Common myeloid progenitor, CD34-positive (primary cell): Measurements from ENCODE around the gene TMEM132D.

ENCODE experiments used
- CTCF ChIA-PET: fragments of 350-600 bp; sonication (Branson Sonifier 250); formaldehyde crosslinking; loops from one replicate; lab custom pipeline; 2021; ENCODE audit warnings: antibody characterized with exemption; lab: Charles Lee
- POLR2A ChIA-PET: fragments of 350-600 bp; sonication (Branson Sonifier 250); formaldehyde crosslinking; loops from one replicate; lab custom pipeline; 2021; ENCODE audit warnings: antibody characterized with exemption; lab: Charles Lee
- DNase-seq, 3 donors: peaks; one replicate each; pipeline versions ENCODE4 v3.0.0 to v3.0.0-alpha.2; 2013
- H3K27ac ChIP-seq, 2 experiments: 1 replicate in 1 of 2; 2 replicates in 1 of 2; pipeline ENCODE4 v1.7.0; 2013; ENCODE audit warnings: inconsistent platforms in 2 of 2, low read length in 2 of 2, mild to moderate bottlenecking in 2 of 2, low read depth in 1 of 2, moderate library complexity in 1 of 2; ENCODE audit not compliant: severe bottlenecking in 2 of 2, insufficient read depth in 1 of 2, poor library complexity in 1 of 2
- H3K27me3 ChIP-seq, 5 experiments: replicated peaks in 2 of 5; 1 replicate in 3 of 5; 2 replicates in 2 of 5; pipeline versions ENCODE4 v1.6.1 to v1.7.0; 2013; ENCODE audit warnings: low read length in 4 of 5, mild to moderate bottlenecking in 2 of 5, moderate library complexity in 2 of 5, inconsistent platforms in 1 of 5; ENCODE audit not compliant: insufficient read depth in 5 of 5, control insufficient read depth in 4 of 5
- H3K36me3 ChIP-seq, 4 experiments: 1 replicate in 2 of 4; 2 replicates in 2 of 4; pipeline versions ENCODE4 v1.6.1 to v1.7.0; 2013; ENCODE audit warnings: low read length in 3 of 4, control low read depth in 1 of 4, mild to moderate bottlenecking in 1 of 4; ENCODE audit not compliant: control insufficient read depth in 4 of 4, insufficient read depth in 4 of 4
- H3K4me1 ChIP-seq, 4 experiments: 1 replicate in 3 of 4; 2 replicates in 1 of 4; pipeline versions ENCODE4 v1.6.1 to v1.7.1; 2013; ENCODE audit warnings: low read length in 3 of 4, mild to moderate bottlenecking in 3 of 4, control low read depth in 1 of 4, inconsistent platforms in 1 of 4, moderate library complexity in 1 of 4; ENCODE audit not compliant: control insufficient read depth in 4 of 4, insufficient read depth in 4 of 4; ENCODE audit errors: control extremely low read depth in 1 of 4
- H3K4me3 ChIP-seq, 7 experiments: 1 replicate in 4 of 7; 2 replicates in 3 of 7; pipeline versions ENCODE4 v1.5.1 to v1.7.0; 2013; ENCODE audit warnings: mild to moderate bottlenecking in 7 of 7, low read length in 6 of 7, moderate library complexity in 6 of 7, inconsistent platforms in 2 of 7, low read depth in 2 of 7, control low read depth in 1 of 7; ENCODE audit not compliant: insufficient read depth in 4 of 7, control insufficient read depth in 1 of 7; ENCODE audit errors: extremely low read depth in 1 of 7
- H3K9me3 ChIP-seq, 5 experiments: 1 replicate in 4 of 5; 2 replicates in 1 of 5; pipeline versions ENCODE4 v1.6.1 to v1.7.1; 2013; ENCODE audit warnings: low read length in 4 of 5, mild to moderate bottlenecking in 2 of 5, inconsistent platforms in 1 of 5, low read depth in 1 of 5, moderate library complexity in 1 of 5; ENCODE audit not compliant: control insufficient read depth in 4 of 5, insufficient read depth in 2 of 5; ENCODE audit errors: control extremely low read depth in 1 of 5
- WGBS: methylation state at CpG from one replicate; pipeline ENCODE4 v1.1.5; 2013; ENCODE audit not compliant: insufficient coverage; 5-methylcytosine and 5-hydroxymethylcytosine counted together

The TMEM132D gene

GRCh38 chr12:129069886-129070285 lies 833.9 kb downstream of the TMEM132D start:
- 47% methylated on average over 14 of the region's 15 CpGs for WGBS
- ChIA-PET CTCF (no interaction called here), POLR2A (no interaction called here)
- no peaks in the 10 kb centered on the region for H3K27me3 ChIP-seq
- H3K4me3 ChIP-seq: no peak overlapping the region
- H3K27ac ChIP-seq: no peak overlapping the region
- no peaks in the 10 kb centered on the region for H3K36me3 ChIP-seq
- H3K4me1 ChIP-seq: no peaks in the 10 kb centered on the region
- no peak for DNase-seq
- H3K9me3 ChIP-seq: no peaks in the 10 kb centered on the region

- H3K27me3 ChIP-seq: no peaks in the 10 kb centered on the region
- ChIA-PET CTCF (no interaction called here), POLR2A (no interaction called here)
- WGBS: 87% methylated on average over 10 of the region's 10 CpGs
- H3K4me1 ChIP-seq: no peaks in the 10 kb centered on the region
- no peaks in the 10 kb centered on the region for H3K9me3 ChIP-seq
- H3K4me3 ChIP-seq: no peak overlapping the region
- no peaks in the 10 kb centered on the region for H3K36me3 ChIP-seq
- no peak overlapping the region for H3K27ac ChIP-seq
- no peak for DNase-seq
Observed at GRCh38 chr12:129068684-129069083, 835.1 kb downstream of the TMEM132D start.

GRCh38 chr12:129067491-129067890 lies 836.3 kb downstream of the TMEM132D start:
- no peaks in the 10 kb centered on the region for H3K9me3 ChIP-seq
- ChIA-PET CTCF (no interaction called here), POLR2A (no interaction called here)
- H3K27me3 ChIP-seq: no peaks in the 10 kb centered on the region
- 33% methylated on average over 9 of the region's 9 CpGs for WGBS
- H3K36me3 ChIP-seq: no peaks in the 10 kb centered on the region
- no peak overlapping the region for H3K27ac ChIP-seq
- H3K4me3 ChIP-seq: no peak overlapping the region
- DNase-seq: no peak
- no peaks in the 10 kb centered on the region for H3K4me1 ChIP-seq

- Histone ChIP-seq H3K36me3 (no peaks in the 10 kb centered on the region), H3K27me3 (no peaks in the 10 kb centered on the region), H3K4me1 (no peaks in the 10 kb centered on the region), H3K9me3 (no peaks in the 10 kb centered on the region), H3K4me3 (no peak overlapping the region), H3K27ac (no peak overlapping the region)
- WGBS: 63% methylated on average over 13 of the region's 14 CpGs
- CTCF ChIA-PET: no interaction called here
- POLR2A ChIA-PET: no interaction called here
- DNase-seq: no peak
Observed at GRCh38 chr12:129064209-129064855, 839.5 kb downstream of the TMEM132D start.

GRCh38 chr12:129063600-129063999 lies 840.2 kb downstream of the TMEM132D start:
- no peaks in the 10 kb centered on the region for H3K9me3 ChIP-seq
- ChIA-PET CTCF (no interaction called here), POLR2A (no interaction called here)
- no peak overlapping the region for H3K27ac ChIP-seq
- no peaks in the 10 kb centered on the region for H3K36me3 ChIP-seq
- H3K4me3 ChIP-seq: no peak overlapping the region
- H3K4me1 ChIP-seq: no peaks in the 10 kb centered on the region
- 80% methylated on average over 4 of the region's 4 CpGs for WGBS
- H3K27me3 ChIP-seq: no peaks in the 10 kb centered on the region
- DNase-seq: no peak

DNA sequence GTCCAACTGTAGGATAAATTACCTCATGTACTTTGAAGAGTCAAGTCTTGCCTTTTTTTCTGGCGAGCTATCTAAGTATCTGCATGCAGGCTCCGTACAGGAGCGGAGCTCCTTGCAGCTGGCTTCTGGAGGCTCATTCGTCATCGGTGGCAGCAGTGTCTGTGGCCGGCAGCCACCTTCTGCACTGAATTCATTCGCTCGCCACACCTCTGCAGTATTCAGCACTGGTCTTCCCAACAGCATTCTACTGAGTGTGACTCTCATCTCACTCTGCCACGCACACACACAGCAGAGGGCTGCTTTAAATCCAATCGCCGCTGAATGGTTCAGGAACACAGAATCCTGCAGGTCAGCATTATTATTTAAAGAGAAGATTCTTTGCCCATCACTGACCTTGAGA lies 850.6 kb downstream of the TMEM132D start:
- no peak for DNase-seq
- no peaks in the 10 kb centered on the region for H3K9me3 ChIP-seq
- CTCF ChIA-PET: no interaction called here
- POLR2A ChIA-PET: no interaction called here
- no peak overlapping the region for H3K4me3 ChIP-seq
- no peaks in the 10 kb centered on the region for H3K36me3 ChIP-seq
- H3K27me3 ChIP-seq: no peaks in the 10 kb centered on the region
- WGBS: 89% methylated on average over 11 of the region's 11 CpGs
- H3K27ac ChIP-seq: no peak overlapping the region
- no peaks in the 10 kb centered on the region for H3K4me1 ChIP-seq

DNA sequence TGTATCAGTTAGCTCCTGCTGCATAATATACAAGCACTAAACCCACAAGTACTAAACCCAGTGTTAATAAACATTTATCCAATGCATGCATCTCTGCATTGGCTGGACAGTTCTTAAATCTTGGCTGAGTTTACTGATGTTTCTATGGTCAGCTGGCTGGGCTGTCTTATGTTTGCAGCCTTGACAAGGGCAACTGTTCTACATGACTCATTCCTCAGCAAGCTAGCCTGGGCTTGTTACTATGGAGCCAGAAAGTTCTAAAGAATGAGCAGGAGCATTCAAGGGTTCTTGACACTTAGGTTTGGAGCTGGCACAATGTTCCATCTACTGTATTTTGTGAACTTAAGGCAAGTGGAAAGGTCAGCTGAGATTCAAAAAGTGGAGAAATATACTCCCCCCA lies 851.5 kb downstream of the TMEM132D start:
- no peaks in the 10 kb centered on the region for H3K36me3 ChIP-seq
- ChIA-PET POLR2A (no interaction called here), CTCF (no interaction called here)

More for the DNA sequence above, 851.5 kb downstream of the TMEM132D start:
- Histone ChIP-seq H3K4me1 (no peaks in the 10 kb centered on the region), H3K4me3 (no peak overlapping the region), H3K27ac (no peak overlapping the region), H3K9me3 (no peaks in the 10 kb centered on the region), H3K27me3 (no peaks in the 10 kb centered on the region)
- no peak for DNase-seq
